Measurements from ENCODE around the gene PTPN13.
"Not testable (repeated sequence)": the region's sequence is repeated elsewhere in the genome, so short reads cannot be mapped to it uniquely, and the experiment has no call there.

The PTPN13 gene

GRCh38 chr4:86641516-86642090, 47.5 kb downstream of the PTPN13 start:
- no peak for DNase-seq (ENCODE audit: low spot score)

GRCh38 chr4:86644892-86645291, 50.8 kb downstream of the PTPN13 start:
- no peak for DNase-seq (ENCODE audit: low spot score)

- no peak for DNase-seq (ENCODE audit: low spot score)
Measured at GRCh38 chr4:86652332-86652932, 58.3 kb downstream of the PTPN13 start.

- peak; percentile 57 for DNase-seq (ENCODE audit: low spot score)
Measured at GRCh38 chr4:86653237-86653865, 59.2 kb downstream of the PTPN13 start.

GRCh38 chr4:86656781-86657180, 62.7 kb downstream of the PTPN13 start:
- not testable (repeated sequence) for DNase-seq (ENCODE audit: low spot score)

- no peak for DNase-seq (ENCODE audit: low spot score)
Measured at GRCh38 chr4:86657382-86657781, 63.3 kb downstream of the PTPN13 start.

GRCh38 chr4:86657910-86658309, 63.8 kb downstream of the PTPN13 start:
- DNase-seq (ENCODE audit: low spot score): no peak

- no peak for DNase-seq (ENCODE audit: low spot score)
Measured at GRCh38 chr4:86660401-86660800, 66.3 kb downstream of the PTPN13 start.

GRCh38 chr4:86661006-86661405, 66.9 kb downstream of the PTPN13 start:
- no peak for DNase-seq (ENCODE audit: low spot score)

- DNase-seq (ENCODE audit: low spot score): no peak
Measured at GRCh38 chr4:86661418-86661817, 67.3 kb downstream of the PTPN13 start.

GRCh38 chr4:86664959-86665358, 70.8 kb downstream of the PTPN13 start:
- DNase-seq (ENCODE audit: low spot score): no peak

GRCh38 chr4:86670298-86670697, 76.2 kb downstream of the PTPN13 start:
- DNase-seq (ENCODE audit: low spot score): no peak

GRCh38 chr4:86670756-86671155, 76.6 kb downstream of the PTPN13 start:
- DNase-seq (ENCODE audit: low spot score): no peak

- DNase-seq (ENCODE audit: low spot score): no peak
Measured at GRCh38 chr4:86675548-86675947, 81.4 kb downstream of the PTPN13 start.

- no peak for DNase-seq (ENCODE audit: low spot score)
Measured at GRCh38 chr4:86678796-86679195, 84.7 kb downstream of the PTPN13 start.

- DNase-seq (ENCODE audit: low spot score): no peak
Measured at GRCh38 chr4:86679441-86679840, 85.3 kb downstream of the PTPN13 start.

GRCh38 chr4:86683167-86683566, 89.1 kb downstream of the PTPN13 start:
- no peak for DNase-seq (ENCODE audit: low spot score)

- DNase-seq (ENCODE audit: low spot score): no peak
Measured at GRCh38 chr4:86683983-86684382, 89.9 kb downstream of the PTPN13 start.

GRCh38 chr4:86685401-86685800, 91.3 kb downstream of the PTPN13 start:
- no peak for DNase-seq (ENCODE audit: low spot score)

GRCh38 chr4:86686741-86687140, 92.6 kb downstream of the PTPN13 start:
- DNase-seq (ENCODE audit: low spot score): no peak

GRCh38 chr4:86688026-86688425, 93.9 kb downstream of the PTPN13 start:
- DNase-seq (ENCODE audit: low spot score): no peak

- DNase-seq (ENCODE audit: low spot score): no peak
Measured at GRCh38 chr4:86704601-86705000, 110.5 kb downstream of the PTPN13 start.

- no peak for DNase-seq (ENCODE audit: low spot score)
Measured at GRCh38 chr4:86706923-86707597, 112.9 kb downstream of the PTPN13 start.
